ENCODE results near the gene MID1.

Gene MID1

DNA sequence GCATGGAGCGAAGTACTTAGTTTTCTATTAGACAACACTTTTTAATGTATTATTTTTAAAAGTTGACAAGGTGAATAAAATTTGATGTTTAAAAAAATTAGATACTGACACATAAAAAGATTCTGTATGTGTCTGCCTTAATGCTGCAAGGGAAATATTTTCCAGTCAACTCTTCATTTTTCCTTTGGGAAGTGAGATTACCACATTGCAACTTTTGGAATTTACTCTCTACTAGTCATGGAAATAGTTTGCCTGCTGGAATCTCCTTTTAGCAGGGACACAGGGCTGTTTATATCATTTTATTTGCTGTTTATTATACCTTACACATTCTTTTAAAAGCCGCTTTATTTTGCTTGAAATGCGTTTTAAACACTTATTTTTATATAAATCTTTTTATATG is 135.1 kb downstream of the MID1 start:
- DNase-seq (ENCODE audit: extremely low read depth, low read depth): no peak

DNA sequence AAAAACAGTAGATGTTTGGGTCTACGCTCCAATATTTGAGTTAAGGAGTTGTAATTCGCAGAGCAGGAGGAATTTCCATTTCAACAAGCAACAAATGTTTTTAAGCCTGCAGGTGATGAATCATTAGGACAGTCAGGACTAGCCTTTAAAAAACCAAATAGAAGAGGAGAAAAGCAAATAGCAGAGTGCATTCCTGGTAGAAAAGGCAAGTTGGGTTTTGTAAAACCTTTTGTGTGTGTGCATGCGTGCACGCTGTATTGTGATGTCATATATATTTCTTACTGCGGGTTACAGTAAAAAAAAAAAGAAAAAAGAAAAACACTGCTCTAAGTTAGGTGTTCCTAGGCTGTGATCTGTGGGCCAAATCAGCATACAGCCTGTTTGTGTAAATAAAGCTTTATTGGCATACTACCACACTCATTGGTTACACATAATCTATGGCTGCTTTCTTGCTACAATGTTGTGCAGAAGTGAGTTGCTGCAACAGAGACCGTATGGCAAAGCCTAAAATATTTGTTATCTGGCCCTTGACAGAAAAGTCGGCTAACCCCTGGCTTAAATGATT is 135.6 kb downstream of the MID1 start:
- no peak for DNase-seq (ENCODE audit: extremely low read depth, low read depth)
- TF ChIP-seq, protein P1, sequence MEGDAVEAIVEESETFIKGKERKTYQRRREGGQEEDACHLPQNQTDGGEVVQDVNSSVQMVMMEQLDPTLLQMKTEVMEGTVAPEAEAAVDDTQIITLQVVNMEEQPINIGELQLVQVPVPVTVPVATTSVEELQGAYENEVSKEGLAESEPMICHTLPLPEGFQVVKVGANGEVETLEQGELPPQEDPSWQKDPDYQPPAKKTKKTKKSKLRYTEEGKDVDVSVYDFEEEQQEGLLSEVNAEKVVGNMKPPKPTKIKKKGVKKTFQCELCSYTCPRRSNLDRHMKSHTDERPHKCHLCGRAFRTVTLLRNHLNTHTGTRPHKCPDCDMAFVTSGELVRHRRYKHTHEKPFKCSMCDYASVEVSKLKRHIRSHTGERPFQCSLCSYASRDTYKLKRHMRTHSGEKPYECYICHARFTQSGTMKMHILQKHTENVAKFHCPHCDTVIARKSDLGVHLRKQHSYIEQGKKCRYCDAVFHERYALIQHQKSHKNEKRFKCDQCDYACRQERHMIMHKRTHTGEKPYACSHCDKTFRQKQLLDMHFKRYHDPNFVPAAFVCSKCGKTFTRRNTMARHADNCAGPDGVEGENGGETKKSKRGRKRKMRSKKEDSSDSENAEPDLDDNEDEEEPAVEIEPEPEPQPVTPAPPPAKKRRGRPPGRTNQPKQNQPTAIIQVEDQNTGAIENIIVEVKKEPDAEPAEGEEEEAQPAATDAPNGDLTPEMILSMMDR (IDR thresholded peaks at IDR 0.05; ENCODE audit: low read depth, low read length): no peak

More for the DNA sequence above, 135.1 kb downstream of the MID1 start:
- TF ChIP-seq, protein P1 (IDR thresholded peaks at IDR 0.05; ENCODE audit: low read depth, low read length): no peak

DNA sequence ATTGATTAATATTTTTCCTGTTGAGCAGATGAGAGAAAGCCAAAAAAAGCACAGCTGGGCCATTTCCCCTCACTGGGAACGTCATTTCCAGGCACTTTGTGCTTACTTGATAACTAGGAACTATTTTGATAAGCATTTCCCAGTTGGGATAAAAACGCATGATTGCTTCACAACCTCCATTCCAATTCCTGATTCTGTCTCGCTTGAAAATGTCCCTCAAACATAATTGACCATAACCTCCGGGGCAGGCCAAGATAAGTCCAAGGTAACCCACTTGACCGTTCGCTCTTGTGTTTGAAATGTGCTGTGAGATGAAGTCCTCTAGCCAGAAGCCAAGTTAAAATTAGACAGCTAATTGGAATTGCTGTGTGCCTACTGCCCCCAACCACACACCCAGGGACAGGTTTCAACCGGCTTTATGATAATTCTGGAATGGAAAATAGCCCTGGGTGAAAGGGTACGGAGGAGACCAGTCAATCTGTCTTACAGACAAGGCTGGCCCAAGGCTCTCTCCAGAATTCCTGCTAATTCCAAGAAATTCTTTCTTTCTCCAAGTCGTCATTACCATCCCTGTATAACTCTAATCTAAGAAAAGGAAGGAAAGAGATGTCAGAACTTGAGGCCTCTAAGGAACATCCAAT is 137.1 kb downstream of the MID1 start:
- TF ChIP-seq, protein P1 (IDR thresholded peaks at IDR 0.05; ENCODE audit: low read depth, low read length): no peak
- no peak for DNase-seq (ENCODE audit: extremely low read depth, low read depth)

DNA sequence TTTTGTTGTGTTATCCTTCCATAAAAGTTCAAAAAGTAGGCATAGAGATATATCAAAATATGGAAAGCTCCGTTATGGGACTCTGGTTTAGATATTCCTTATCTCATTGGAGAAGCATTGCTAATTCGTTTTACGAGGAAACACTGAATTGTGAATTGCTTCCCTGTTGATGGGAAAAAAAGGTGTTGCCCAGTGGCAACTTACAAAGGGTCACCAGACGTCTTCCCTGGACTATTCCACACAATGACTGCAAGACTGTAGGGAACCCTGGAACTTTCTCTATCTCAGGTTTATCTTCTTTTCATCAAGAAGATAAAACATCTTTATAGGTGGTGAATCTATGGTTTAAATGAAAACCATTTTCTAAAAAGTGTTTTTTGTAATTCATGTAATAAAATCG is 137.7 kb downstream of the MID1 start:
- TF ChIP-seq, protein P1 (IDR thresholded peaks at IDR 0.05; ENCODE audit: low read depth, low read length): no peak
- DNase-seq (ENCODE audit: extremely low read depth, low read depth): no peak

DNA sequence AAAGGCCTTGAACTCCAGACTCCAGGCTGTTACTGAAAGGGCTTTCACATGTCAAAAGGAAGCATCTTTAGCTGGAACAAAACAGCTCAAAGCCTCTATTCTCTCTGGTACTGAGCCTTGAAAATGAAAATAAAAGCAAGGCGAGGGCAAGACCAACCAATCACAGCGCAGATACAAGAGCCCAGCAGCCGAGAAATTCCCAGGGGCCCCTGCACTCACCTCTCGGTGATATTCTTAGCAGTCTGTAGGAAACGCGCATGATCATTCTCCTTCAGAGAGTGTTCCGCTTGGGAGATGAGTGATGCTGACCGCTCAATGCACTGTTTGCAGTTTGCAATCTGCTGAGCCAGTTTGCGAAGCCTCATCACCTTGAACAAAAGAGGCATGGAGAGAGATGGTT is 138.1 kb downstream of the MID1 start:
- TF ChIP-seq, protein P1 (IDR thresholded peaks at IDR 0.05; ENCODE audit: low read depth, low read length): no peak
- no peak for DNase-seq (ENCODE audit: extremely low read depth, low read depth)

DNA sequence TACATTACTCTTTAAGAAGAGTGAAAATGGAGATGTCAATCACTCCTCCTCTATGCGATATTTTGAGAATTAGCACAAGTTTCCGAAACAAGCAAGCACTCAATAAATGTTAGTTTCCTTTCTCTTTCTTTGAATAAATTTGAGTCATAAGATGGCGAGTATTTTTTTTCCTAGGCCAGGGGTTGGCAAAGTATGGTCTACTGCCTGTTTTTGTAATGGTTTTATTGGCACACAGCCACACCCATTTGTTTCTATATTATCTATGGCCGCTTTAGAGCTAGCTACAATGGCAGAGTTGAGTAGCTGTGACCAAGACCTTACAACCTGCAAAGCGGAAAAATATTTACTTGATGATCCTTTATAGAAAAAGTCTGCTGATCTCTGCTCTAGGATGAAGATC is 139.5 kb downstream of the MID1 start:
- TF ChIP-seq, protein P1 (IDR thresholded peaks at IDR 0.05; ENCODE audit: low read depth, low read length): no peak
- no peak for DNase-seq (ENCODE audit: extremely low read depth, low read depth)

DNA sequence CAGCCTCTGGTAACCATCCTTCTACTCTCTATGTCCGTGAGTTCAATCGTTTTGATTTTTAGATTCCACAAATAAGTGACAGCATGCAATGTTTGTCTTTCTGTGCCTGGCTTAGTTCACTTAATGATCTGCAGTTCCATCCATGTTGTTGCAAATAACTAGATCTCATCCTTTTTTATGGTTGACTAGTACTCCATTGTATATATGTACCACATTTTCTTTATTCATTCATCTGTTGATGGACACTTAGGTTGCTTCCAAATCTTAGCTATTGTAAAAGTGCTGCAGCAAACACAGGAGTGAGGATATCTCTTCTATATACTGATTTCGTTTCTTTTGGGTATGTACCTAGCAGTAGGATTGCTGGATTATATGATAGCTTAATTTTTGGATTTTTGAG is 140.9 kb downstream of the MID1 start:
- TF ChIP-seq, protein P1 (IDR thresholded peaks at IDR 0.05; ENCODE audit: low read depth, low read length): no peak
- no peak for DNase-seq (ENCODE audit: extremely low read depth, low read depth)

Measured in AG09319 (cell line).